Measurements from ENCODE around the gene PLAGL1.

The PLAGL1 gene

GRCh38 chr6:143993965-143994646 is 14.0 kb downstream of the PLAGL1 start:
- no peaks in the 10 kb centered on the region for H3K9me3 Mint-ChIP-seq
- H3K4me1 Mint-ChIP-seq: no peaks in the 10 kb centered on the region
- DNase-seq: no peak
- H3K4me3 Mint-ChIP-seq: no peak overlapping the region
- CTCF ChIA-PET: interaction anchor here (0.7 to 1.1 kb wide), 2 partner anchors 19 to 80 kb away, joined by 4 read pairs; no protein-coding TSS in a partner anchor
- no peaks in the 10 kb centered on the region for H3K36me3 Mint-ChIP-seq
- H3K27me3 Mint-ChIP-seq: no peaks in the 10 kb centered on the region
- H3K27ac Mint-ChIP-seq: no peak overlapping the region

- no peaks in the 10 kb centered on the region for H3K4me1 Mint-ChIP-seq
- CTCF ChIA-PET: no interaction called here
- no peaks in the 10 kb centered on the region for H3K9me3 Mint-ChIP-seq
- H3K27ac Mint-ChIP-seq: no peak overlapping the region
- H3K4me3 Mint-ChIP-seq: no peak overlapping the region
- H3K27me3 Mint-ChIP-seq: no peaks in the 10 kb centered on the region
- H3K36me3 Mint-ChIP-seq: no peaks in the 10 kb centered on the region
- no peak for DNase-seq
Measured at GRCh38 chr6:143992285-143992684, 15.8 kb downstream of the PLAGL1 start.

- no peaks in the 10 kb centered on the region for H3K4me1 Mint-ChIP-seq
- H3K27me3 Mint-ChIP-seq: no peaks in the 10 kb centered on the region
- no peaks in the 10 kb centered on the region for H3K36me3 Mint-ChIP-seq
- no peak for DNase-seq
- no peaks in the 10 kb centered on the region for H3K9me3 Mint-ChIP-seq
- H3K4me3 Mint-ChIP-seq: no peak overlapping the region
- CTCF ChIA-PET: interaction anchor here (0.6 kb wide), 1 partner anchor 47 kb away, joined by 4 read pairs; no protein-coding TSS in a partner anchor
- no peak overlapping the region for H3K27ac Mint-ChIP-seq
Measured at GRCh38 chr6:143986463-143987065, 21.5 kb downstream of the PLAGL1 start.

GRCh38 chr6:143984666-143985065 is 23.4 kb downstream of the PLAGL1 start:
- Mint-ChIP-seq H3K36me3 (no peaks in the 10 kb centered on the region), H3K27me3 (no peaks in the 10 kb centered on the region), H3K9me3 (no peaks in the 10 kb centered on the region), H3K4me1 (no peaks in the 10 kb centered on the region), H3K4me3 (no peak overlapping the region), H3K27ac (no peak overlapping the region)
- no peak for DNase-seq
- CTCF ChIA-PET: interaction anchor here (1.2 kb wide), 1 partner anchor 14 kb away, joined by 4 read pairs; no protein-coding TSS in a partner anchor

DNA sequence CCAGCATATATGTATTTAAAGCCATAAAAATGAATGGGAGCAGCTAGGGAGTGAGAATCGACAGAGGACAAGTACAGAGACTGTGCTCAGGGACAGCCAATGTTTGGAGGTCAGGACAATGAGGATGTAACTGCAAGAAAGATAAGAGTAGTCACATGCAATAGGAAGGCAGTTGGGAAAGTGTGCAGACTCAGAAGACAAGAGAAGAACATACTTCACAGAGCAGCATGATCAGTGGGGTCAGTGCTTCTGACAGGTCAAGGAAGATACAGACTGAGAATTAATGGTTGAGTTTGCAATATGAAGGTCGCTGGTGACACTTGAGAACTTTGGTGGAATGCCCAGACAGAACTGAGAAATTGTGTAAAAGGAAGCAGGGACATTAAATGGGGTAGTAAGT is 25.1 kb downstream of the PLAGL1 start:
- DNase-seq: no peak
- H3K4me1 Mint-ChIP-seq: no peaks in the 10 kb centered on the region
- CTCF ChIA-PET: interaction anchor here (1.9 kb wide), 1 partner anchor 408 kb away, joined by 5 read pairs; no protein-coding TSS in a partner anchor
- no peak overlapping the region for H3K27ac Mint-ChIP-seq
- H3K27me3 Mint-ChIP-seq: no peaks in the 10 kb centered on the region
- no peak overlapping the region for H3K4me3 Mint-ChIP-seq
- H3K9me3 Mint-ChIP-seq: no peaks in the 10 kb centered on the region
- H3K36me3 Mint-ChIP-seq: no peaks in the 10 kb centered on the region

DNA sequence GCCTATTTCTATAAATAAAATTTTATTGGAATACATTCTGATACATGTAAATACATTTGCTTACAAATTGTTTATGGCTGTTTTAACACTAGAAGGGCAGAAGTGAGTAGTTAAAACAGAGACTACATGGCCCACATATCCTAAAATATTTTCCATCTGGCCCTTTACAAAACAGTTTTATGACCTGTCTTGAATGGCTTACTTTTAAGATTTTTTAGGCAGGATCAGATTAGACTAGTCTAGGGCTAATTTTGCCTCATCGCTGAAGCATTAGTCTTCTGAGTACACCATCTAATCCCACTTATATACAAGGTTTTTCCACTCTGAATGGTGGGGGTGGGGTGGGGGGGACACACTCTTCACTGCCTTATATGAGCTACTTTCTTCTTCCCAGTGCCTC is 27.1 kb downstream of the PLAGL1 start:
- Mint-ChIP-seq H3K4me1 (no peaks in the 10 kb centered on the region), H3K27me3 (no peaks in the 10 kb centered on the region), H3K9me3 (no peaks in the 10 kb centered on the region), H3K4me3 (no peak overlapping the region), H3K36me3 (no peaks in the 10 kb centered on the region), H3K27ac (no peak overlapping the region)
- no peak for DNase-seq
- CTCF ChIA-PET: no interaction called here

DNA sequence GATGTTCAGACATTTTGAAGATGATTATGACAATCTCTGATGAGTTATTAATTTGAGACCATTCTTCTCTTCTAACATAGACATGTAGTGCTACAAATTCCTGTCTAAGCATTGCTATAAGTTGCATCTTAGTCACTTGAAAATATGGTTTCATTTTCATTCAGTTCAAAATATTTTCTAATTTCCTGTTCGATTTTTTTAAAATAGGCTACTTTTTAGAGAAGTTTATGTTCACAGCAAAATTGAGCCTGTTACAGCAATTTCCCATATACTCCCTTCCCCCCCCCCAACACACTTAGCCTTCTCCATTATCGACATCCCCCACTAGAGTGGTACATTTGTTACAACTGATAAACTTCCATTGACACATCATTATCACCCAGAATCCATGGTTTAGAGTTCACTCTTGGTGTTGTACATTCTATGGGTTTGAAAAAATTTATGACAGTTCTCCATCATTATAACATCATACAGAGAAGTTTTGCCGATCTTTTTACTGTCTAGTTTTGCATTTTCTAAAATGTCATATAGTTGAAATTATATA is 31.2 kb downstream of the PLAGL1 start:
- DNase-seq: no peak
- Mint-ChIP-seq H3K4me3 (no peak overlapping the region), H3K27ac (no peak overlapping the region), H3K9me3 (no peaks in the 10 kb centered on the region), H3K27me3 (no peaks in the 10 kb centered on the region), H3K4me1 (no peaks in the 10 kb centered on the region), H3K36me3 (no peaks in the 10 kb centered on the region)
- CTCF ChIA-PET: no interaction called here

DNA sequence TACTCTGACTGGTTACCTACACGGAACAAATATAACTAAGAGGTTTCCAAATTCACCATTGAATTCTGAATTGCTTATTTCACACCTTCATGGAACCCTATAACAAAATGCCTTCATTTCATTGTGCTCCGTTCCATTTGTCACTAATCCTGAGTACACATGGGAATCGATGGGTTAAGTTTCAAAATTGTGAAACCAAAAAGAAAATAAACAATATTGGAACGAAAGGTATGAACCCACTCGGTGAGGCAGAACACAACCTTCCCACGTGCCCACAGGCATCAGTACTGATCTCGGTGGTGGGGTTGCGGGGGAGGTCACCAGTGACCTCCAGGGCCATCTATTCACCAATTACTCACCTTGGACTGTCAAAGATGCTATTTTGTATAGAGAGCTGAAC is 34.0 kb downstream of the PLAGL1 start:
- Mint-ChIP-seq H3K27me3 (peaks cover 4% of the 10 kb centered on the region), H3K9me3 (no peaks in the 10 kb centered on the region), H3K4me1 (no peaks in the 10 kb centered on the region), H3K4me3 (no peak overlapping the region), H3K36me3 (no peaks in the 10 kb centered on the region), H3K27ac (no peak overlapping the region)
- CTCF ChIA-PET: interaction anchor here (1.9 kb wide), 1 partner anchor 30 kb away, joined by 5 read pairs; no protein-coding TSS in a partner anchor
- no peak for DNase-seq

DNA sequence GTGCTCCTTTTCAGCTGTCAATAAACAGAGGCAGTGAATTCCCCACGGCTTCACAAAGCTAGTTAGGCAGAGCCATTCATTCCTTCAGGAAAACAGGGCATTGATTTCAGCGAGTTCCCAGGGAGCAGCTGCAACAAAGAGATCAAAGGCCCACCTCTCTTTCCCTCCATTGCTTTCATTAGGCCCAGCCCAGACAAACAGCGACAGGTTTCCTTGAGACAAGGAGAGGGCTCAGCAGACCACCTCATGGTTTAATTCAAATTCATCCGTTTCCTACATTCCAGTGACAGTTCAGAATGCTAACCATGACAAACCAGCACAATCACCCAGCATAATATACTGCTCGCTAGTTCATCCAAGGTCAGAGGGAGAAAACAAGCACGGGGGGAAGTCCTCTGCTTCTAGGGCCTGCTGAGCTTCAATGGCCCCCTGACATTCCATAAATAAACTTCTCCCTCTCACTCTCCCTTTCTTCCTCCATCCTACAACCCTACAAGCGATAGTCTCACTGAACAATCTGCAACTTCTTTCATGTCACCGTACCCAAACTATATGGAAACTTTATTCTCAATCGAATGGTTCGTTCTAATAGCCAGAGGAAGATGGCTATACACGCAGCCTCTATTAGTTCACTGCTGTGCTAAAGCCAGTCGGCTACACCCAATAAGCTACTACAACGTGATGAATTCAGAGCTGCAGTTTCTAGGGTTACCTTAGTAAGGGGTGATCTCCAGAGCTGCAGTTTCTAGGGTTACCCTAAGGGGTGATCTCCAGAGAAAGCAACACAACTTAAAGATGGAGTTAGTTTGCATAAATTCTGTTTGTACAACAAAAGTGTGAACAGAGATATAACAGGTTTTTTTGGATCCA is 34.7 kb downstream of the PLAGL1 start:
- DNase-seq: no peak
- Mint-ChIP-seq H3K27me3 (peaks cover 4% of the 10 kb centered on the region), H3K27ac (no peak overlapping the region), H3K4me3 (no peak overlapping the region), H3K4me1 (no peaks in the 10 kb centered on the region), H3K9me3 (no peaks in the 10 kb centered on the region), H3K36me3 (no peaks in the 10 kb centered on the region)
- CTCF ChIA-PET: no interaction called here

GRCh38 chr6:143971482-143972205 is 36.4 kb downstream of the PLAGL1 start:
- H3K9me3 Mint-ChIP-seq: no peaks in the 10 kb centered on the region
- DNase-seq: no peak
- CTCF ChIA-PET: no interaction called here
- H3K27me3 Mint-ChIP-seq: peaks cover 4% of the 10 kb centered on the region
- H3K36me3 Mint-ChIP-seq: no peaks in the 10 kb centered on the region
- no peak overlapping the region for H3K27ac Mint-ChIP-seq
- H3K4me1 Mint-ChIP-seq: no peaks in the 10 kb centered on the region
- no peak overlapping the region for H3K4me3 Mint-ChIP-seq

DNA sequence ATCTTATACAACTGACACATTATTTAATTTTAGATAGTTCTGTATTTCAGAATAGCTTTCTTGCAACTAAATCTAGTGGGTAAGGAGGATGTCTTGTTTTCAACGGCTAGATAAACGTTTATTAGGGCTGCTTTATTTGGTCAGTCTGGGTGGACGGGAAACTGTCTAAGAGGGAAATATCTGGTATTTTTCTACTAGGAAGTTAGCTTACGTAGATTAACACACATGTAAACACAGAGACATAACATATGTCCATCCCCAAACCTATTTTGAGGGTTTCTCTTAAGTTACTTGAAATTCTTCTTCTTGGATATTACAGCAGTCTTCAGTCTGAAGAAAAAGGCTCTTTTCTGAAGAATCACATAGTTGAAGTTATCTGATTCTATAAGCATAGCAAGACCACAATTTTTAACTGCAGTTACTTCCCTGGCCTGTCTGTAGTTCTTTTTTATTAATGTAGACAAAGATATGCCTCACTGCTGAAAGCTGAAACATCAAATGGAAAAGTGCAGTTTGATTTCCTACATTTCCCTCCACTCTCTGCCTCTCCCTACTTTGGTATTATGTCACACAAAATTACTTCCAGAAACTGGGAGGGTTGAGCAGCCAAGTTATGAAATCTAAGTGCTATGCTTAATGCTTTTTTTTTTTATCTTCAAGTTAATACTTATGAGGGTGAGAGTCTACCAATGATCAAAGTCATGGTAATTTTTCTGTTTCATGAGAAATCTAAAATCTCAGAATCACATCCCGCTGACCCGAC is 37.4 kb downstream of the PLAGL1 start:
- Mint-ChIP-seq H3K27ac (no peak overlapping the region), H3K36me3 (no peaks in the 10 kb centered on the region), H3K4me1 (no peaks in the 10 kb centered on the region), H3K27me3 (peaks cover 4% of the 10 kb centered on the region), H3K9me3 (no peaks in the 10 kb centered on the region), H3K4me3 (no peak overlapping the region)
- no peak for DNase-seq
- CTCF ChIA-PET: interaction anchor here (2.0 kb wide), 1 partner anchor 14 kb away, joined by 4 read pairs; no protein-coding TSS in a partner anchor

DNA sequence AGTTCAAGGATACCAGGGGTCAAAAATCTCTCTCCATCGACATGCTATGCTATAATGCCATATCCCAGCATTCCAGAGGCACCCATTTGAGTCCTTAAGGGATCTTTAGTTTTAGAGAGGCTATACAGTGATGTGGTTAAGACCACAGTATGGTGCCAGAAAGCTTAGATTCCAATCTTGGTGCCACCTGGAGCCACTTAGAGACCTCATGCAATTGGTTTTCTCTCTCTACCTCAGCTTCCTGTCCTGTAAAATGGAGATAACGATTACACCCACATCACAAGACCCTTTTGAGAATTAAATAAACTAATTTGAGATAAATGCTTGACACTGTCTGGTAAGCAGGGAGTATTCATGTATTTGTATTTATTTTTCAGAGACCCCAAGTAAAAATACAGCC is 39.0 kb downstream of the PLAGL1 start:
- no peak overlapping the region for H3K4me3 Mint-ChIP-seq
- CTCF ChIA-PET: no interaction called here
- H3K27me3 Mint-ChIP-seq: peaks cover 4% of the 10 kb centered on the region
- no peak for DNase-seq
- H3K36me3 Mint-ChIP-seq: no peaks in the 10 kb centered on the region
- H3K4me1 Mint-ChIP-seq: no peaks in the 10 kb centered on the region
- no peaks in the 10 kb centered on the region for H3K9me3 Mint-ChIP-seq
- H3K27ac Mint-ChIP-seq: no peak overlapping the region

- no peak for DNase-seq
- H3K27me3 Mint-ChIP-seq: peaks cover 4% of the 10 kb centered on the region
- no peak overlapping the region for H3K27ac Mint-ChIP-seq
- CTCF ChIA-PET: no interaction called here
- no peaks in the 10 kb centered on the region for H3K9me3 Mint-ChIP-seq
- no peaks in the 10 kb centered on the region for H3K36me3 Mint-ChIP-seq
- no peak overlapping the region for H3K4me3 Mint-ChIP-seq
- H3K4me1 Mint-ChIP-seq: no peaks in the 10 kb centered on the region
Measured at GRCh38 chr6:143967706-143968376, 40.2 kb downstream of the PLAGL1 start.
